ENCODE data around the gene DLG2. TPM values are rescaled to one million over a fixed set of nuclear protein-coding genes. Genes with fewer than 3 reads are reported as not detected.

Gene DLG2
- total and polyA plus RNA-seq, 2 of the 4 experiments (the other 2 are of a cell fraction), result 0.31 to 0.36 TPM

- no peak overlapping the region for H2BK5ac ChIP-seq (ENCODE audit: low read depth, low read length, poor library complexity, severe bottlenecking)
- dilution Hi-C loops (cut with HindIII; ENCODE audit: low sequenced_read_pairs, unreplicated experiment) (no loop called here), intact Hi-C loops (cut with micrococcal nuclease) (no loop called here), in situ Hi-C loops (cut with MboI; ENCODE audit: low sequenced_read_pairs) (no loop called here)
- no peak overlapping the region for H2BK20ac ChIP-seq (ENCODE audit: low read depth, low read length)
- H2AK9ac ChIP-seq (replicated peaks; ENCODE audit: low read depth, low read length, poor library complexity), result no peak overlapping the region
- no peak overlapping the region for H4K91ac ChIP-seq (ENCODE audit: insufficient read depth, low read depth, low read length)
- no peak overlapping the region for H4K5ac ChIP-seq (ENCODE audit: low read depth, low read length)
- no peaks in the 10 kb centered on the region for H3K36me3 ChIP-seq (ENCODE audit: control insufficient read depth, insufficient read depth, low read length)
- no peaks in the 10 kb centered on the region for H3K79me1 ChIP-seq (ENCODE audit: low read depth in 1 of 2, low read length in 2 of 2)
- no peak overlapping the region for H3K23ac ChIP-seq (ENCODE audit: low read depth, low read length)
- H2BK120ac ChIP-seq (ENCODE audit: low read depth, low read length), result no peak overlapping the region
- no peaks in the 10 kb centered on the region for H3K9me1 ChIP-seq (ENCODE audit: insufficient read depth, low read length)
- POLR2A ChIA-PET (ENCODE audit: unreplicated experiment), result no interaction called here
- no peak overlapping the region for H3K18ac ChIP-seq (ENCODE audit: low read depth, low read length)
- H3K14ac ChIP-seq (replicated peaks; ENCODE audit: low read depth, low read length), result no peak overlapping the region
- ATAC-seq (ENCODE audit: low read depth) (no peak), DNase-seq (no peak)
- H2AK5ac ChIP-seq (ENCODE audit: low read depth, low read length), result no peak overlapping the region
- no peak overlapping the region for H2AFZ ChIP-seq (replicated peaks; ENCODE audit: low read length, poor library complexity)
- no peak for TF ChIP-seq ELK1 (IDR thresholded peaks at IDR 0.05; ENCODE audit: borderline replicate concordance, low read depth, low read length)
- no peak for TF ChIP-seq BHLHE40 (IDR thresholded peaks at IDR 0.05; ENCODE audit: low read depth, low read length)
- TF ChIP-seq, protein P1, sequence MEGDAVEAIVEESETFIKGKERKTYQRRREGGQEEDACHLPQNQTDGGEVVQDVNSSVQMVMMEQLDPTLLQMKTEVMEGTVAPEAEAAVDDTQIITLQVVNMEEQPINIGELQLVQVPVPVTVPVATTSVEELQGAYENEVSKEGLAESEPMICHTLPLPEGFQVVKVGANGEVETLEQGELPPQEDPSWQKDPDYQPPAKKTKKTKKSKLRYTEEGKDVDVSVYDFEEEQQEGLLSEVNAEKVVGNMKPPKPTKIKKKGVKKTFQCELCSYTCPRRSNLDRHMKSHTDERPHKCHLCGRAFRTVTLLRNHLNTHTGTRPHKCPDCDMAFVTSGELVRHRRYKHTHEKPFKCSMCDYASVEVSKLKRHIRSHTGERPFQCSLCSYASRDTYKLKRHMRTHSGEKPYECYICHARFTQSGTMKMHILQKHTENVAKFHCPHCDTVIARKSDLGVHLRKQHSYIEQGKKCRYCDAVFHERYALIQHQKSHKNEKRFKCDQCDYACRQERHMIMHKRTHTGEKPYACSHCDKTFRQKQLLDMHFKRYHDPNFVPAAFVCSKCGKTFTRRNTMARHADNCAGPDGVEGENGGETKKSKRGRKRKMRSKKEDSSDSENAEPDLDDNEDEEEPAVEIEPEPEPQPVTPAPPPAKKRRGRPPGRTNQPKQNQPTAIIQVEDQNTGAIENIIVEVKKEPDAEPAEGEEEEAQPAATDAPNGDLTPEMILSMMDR (conservative IDR thresholded peaks at IDR 0.05; ENCODE audit: low read depth, low read length), result no peak
- no peak overlapping the region for H3K4me2 ChIP-seq (ENCODE audit: low read depth, low read length)
- no peaks in the 10 kb centered on the region for H3K9me3 ChIP-seq (ENCODE audit: control insufficient read depth, insufficient read depth, low read length)
- H3K27me3 ChIP-seq (ENCODE audit: control insufficient read depth, insufficient read depth, low read length), result no peaks in the 10 kb centered on the region
- CTCF ChIA-PET, result no interaction called here
- no peaks in the 10 kb centered on the region for H3K4me1 ChIP-seq (ENCODE audit: control insufficient read depth, insufficient read depth, low read length)
- no peaks in the 10 kb centered on the region for H4K20me1 ChIP-seq (ENCODE audit: insufficient read depth, low read length)
- H2BK15ac ChIP-seq (ENCODE audit: low read depth, low read length), result no peak overlapping the region
- no peak overlapping the region for H3K9ac ChIP-seq (ENCODE audit: low read depth, low read length)
- H3K27ac ChIP-seq (ENCODE audit: insufficient read depth, low read length), result no peak overlapping the region
- H4K8ac ChIP-seq (ENCODE audit: low read depth in 2 of 2, low read length in 2 of 2), result no peak overlapping the region
- 84% methylated on average over 3 of the region's 6 CpGs; no CpG with 5 or more reads in 1 of the 2 experiments for WGBS, 2 experiments (ENCODE audit: extremely low coverage in 2 of 2, insufficient read length in 1 of 2)
- no peak overlapping the region for H3K56ac ChIP-seq (ENCODE audit: extremely low read depth, insufficient read depth, low read length)
- no peak overlapping the region for H3K4ac ChIP-seq (ENCODE audit: low read depth, low read length)
- no peak overlapping the region for H3K4me3 ChIP-seq (ENCODE audit: insufficient read depth, low read depth, low read length)
- BruUV-seq (replicated peaks), result no TSS peak
These were observed 530.2 kb downstream of the DLG2 start for GRCh38 chr11:85096939-85097338.

All from IMR-90 (cell line).